ENCODE data around the gene FGF10.

The FGF10 gene

GRCh38 chr5:44345871-44346270 lies 43.3 kb downstream of the FGF10 start:
- no peak for DNase-seq

GRCh38 chr5:44336708-44337107 lies 52.5 kb downstream of the FGF10 start:
- DNase-seq = no peak

DNA sequence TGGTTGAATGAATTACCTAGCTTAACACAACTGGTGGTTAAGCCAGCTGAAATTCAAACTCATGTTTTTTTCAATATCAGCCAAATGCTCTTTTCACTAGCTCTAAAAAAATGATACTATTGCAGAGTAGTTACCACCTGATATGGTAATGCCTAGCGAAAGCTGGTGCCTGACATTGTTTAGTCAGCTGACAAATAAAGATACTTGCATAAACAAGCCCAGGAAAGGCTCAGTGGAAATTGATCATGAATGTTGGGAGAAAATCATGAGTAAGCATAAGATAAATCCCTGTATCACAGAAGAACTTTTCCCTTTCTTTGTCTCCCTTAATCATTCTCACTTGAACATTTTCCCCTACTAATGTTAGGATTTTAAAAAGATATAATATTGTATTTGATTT lies 54.6 kb downstream of the FGF10 start:
- DNase-seq = no peak

- peak; percentile 16 for DNase-seq
These were observed 56.8 kb downstream of the FGF10 start for GRCh38 chr5:44332285-44332971.

GRCh38 chr5:44331471-44332050 lies 57.7 kb downstream of the FGF10 start:
- DNase-seq = no peak

GRCh38 chr5:44329716-44330115 lies 59.5 kb downstream of the FGF10 start:
- DNase-seq = no peak

DNA sequence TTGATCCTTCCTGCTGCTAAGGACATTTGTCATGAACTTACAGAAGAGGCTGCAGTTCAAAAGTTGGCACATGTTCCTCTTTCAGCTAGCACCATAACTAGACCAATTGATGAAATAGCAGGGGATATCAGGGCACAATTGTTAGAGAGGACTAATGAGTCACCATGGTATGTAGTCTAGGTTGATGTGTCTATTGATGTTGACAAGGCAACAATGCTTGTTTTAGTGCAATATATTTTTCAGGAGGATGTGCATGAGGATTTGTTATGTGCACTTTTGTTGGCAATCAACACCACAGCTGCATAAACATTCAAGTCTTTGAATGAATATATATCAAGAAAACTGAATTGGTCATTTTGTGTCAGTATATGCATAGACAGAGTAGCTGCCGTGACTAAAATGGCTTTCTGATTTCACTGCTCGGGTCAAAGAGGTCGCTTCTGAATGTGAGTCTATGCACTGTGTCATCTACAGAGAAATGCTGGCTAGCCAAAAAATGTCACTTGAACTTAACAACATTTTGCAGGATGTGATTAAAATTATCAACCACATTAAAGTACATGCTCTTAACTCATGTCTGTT lies 68.0 kb downstream of the FGF10 start:
- DNase-seq = no peak

DNA sequence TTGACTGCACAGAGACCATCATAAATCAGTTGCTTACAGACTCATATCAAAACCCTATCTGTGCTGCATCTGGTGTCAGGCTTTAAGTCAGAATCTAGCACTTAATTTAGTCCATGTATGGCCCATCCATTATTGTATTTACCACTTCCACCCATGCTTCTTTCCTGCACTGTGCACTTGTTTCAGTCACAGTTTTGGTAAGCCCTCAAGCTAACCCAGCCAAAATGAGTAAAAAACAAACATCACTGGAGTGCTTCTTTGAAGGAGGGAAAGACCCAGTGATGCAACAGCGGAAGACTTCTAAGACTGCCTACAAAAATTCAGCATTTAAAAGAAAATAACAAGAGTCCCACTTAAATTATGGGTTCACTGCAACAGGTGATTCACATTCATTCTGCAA lies 69.0 kb downstream of the FGF10 start:
- DNase-seq = no peak

- DNase-seq = no peak
These were observed 70.3 kb downstream of the FGF10 start for GRCh38 chr5:44318883-44319282.

DNA sequence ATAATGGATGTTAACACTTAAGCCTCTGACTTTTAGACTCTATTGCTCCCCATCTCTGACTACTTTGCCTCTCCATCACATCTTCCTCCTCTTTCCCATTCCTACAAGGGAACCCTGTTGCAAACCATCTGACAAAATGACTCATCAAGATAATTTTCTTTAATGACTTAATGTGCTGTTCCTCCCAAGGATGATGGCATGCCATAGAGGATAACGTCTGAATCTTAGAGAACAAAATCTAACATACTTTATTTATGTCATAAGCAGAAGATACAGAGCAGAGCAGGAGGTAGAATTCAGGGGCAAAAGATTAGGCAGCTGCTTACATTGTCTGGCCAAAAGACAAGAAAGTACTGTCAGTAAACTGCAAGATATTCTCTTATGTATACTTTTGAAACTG lies 76.8 kb downstream of the FGF10 start:
- DNase-seq = no peak

DNA sequence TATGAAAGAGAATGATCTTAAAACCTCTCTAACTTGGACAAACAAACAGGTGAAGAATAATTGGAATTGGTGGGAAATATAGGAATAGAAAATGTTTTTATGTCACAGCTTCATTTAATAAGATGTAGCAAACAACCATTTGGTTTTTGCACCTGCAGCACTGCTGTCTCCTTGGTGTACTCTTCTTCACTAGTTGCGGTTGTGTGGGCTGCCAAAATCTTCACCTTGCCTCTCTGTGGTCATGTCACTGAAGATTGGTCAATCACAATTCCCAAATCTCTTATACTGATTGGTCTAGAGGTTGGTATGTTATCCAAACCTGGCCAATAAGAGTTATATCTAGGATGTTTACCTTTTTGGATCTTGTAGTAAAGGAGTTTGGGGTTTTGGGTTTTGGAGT lies 88.7 kb downstream of the FGF10 start:
- no peak for DNase-seq

GRCh38 chr5:44299394-44299793 lies 89.8 kb downstream of the FGF10 start:
- no peak for DNase-seq

- DNase-seq = peak; percentile 10
These were observed 94.7 kb downstream of the FGF10 start for GRCh38 chr5:44294516-44294915.

DNA sequence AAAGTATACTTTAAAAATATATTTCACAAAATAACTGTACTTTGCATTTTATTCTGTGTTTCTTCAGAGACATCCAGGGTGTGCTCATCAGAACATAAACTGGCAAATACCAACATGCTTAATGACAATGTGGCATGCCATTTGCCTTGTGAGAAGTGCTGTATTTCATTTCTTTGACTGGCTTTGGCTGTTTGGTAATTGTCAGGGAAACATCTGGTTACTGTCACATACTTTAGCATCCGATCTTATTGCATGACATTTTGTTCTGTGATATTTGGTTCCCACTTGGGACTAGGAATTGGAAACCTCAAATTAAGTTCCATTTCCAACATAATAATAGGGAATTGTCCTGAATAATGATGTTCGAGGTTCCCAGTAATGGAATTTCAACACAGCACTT lies 96.5 kb downstream of the FGF10 start:
- DNase-seq = no peak

- DNase-seq = no peak
These were observed 110.8 kb downstream of the FGF10 start for GRCh38 chr5:44278469-44278868.

- DNase-seq = no peak
These were observed 113.3 kb downstream of the FGF10 start for GRCh38 chr5:44275908-44276307.

- DNase-seq = no peak
These were observed 113.9 kb downstream of the FGF10 start for GRCh38 chr5:44275329-44275728.

- DNase-seq = no peak
These were observed 121.3 kb downstream of the FGF10 start for GRCh38 chr5:44267909-44268308.

GRCh38 chr5:44266882-44267576 lies 122.2 kb downstream of the FGF10 start:
- DNase-seq = no peak

- DNase-seq = no peak
These were observed 123.5 kb downstream of the FGF10 start for GRCh38 chr5:44265713-44266112.

GRCh38 chr5:44260793-44261192 lies 128.4 kb downstream of the FGF10 start:
- no peak for DNase-seq

DNA sequence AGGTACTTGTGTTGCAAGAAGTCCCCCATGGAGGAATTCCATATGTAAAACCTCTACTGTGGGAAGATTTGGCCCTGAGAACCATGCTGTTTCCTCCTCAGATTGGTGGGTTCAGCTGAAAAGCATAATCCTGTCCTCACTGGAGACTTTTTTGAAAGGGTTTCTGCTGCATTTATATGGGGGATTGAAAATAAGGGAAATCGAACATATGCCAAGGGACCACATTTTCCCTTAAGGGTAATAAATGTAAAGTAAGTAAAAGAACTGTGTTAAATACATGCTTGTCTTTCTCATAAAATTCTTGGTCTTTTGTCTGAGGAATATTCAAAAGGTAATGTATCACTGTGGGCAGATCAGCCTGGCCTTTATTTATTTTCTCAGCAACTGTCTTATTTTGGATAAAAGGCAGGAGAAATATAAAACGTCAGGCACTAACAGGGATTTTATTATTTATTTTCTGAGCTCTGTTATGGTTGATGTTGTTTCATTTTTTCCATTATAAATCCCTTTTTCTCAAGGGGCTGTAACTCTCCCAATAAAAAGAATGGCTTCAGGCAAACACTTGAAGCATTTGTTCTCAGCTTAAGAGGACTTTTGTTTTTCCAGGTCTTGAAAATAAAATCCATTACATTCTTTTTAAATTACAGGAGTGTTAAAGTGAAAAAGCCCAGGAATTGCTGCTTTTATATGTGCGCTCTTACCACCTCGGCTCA lies 131.4 kb downstream of the FGF10 start:
- no peak for DNase-seq

DNA sequence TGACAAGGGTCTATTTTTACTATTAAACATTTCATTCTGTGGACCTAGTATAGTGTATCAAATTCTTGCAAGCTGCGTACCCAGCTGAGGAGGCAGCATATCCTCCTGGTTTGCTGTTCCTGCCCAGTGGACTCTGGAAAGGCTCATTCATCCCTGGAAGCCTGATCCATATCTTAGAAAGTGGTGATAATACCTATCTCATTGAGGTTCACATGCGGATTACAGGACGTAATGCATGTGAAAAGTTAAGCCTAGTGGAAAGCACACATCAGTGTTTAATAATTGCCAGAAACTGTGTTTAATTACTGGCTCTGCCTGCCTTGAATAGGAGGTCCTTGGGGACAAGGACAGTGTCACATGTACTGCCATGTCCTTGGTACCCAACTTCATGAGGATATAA lies 132.0 kb downstream of the FGF10 start:
- no peak for DNase-seq
